SU-DHL-6 (cell line): ENCODE data around the gene UBE2A.

Experiments used
- H2AFZ ChIP-seq: fragments of 200-600 bp; sonication (generic); 2 replicates; pipeline ENCODE4 v1.6.1; 2014; ENCODE audit warnings: low read depth, mild to moderate bottlenecking, moderate library complexity, mixed read lengths, antibody characterized with exemption, low read length; ENCODE audit not compliant: severe bottlenecking
- H3F3A ChIP-seq: fragments of 200-600 bp; shearing (Covaris generic); 2 replicates; pipeline ENCODE4 v1.6.0; 2016; ENCODE audit warnings: antibody characterized with exemption, mild to moderate bottlenecking; ENCODE audit not compliant: insufficient read depth
- H3K27ac ChIP-seq: fragments of 200-600 bp; sonication (generic); 2 replicates; pipeline ENCODE4 v1.5.1; 2016; ENCODE audit warnings: low read depth, mild to moderate bottlenecking, low read length, moderate library complexity, mixed read lengths
- H3K27me3 ChIP-seq: fragments of 200-600 bp; sonication (generic), shearing (Covaris generic); 2 replicates; pipeline ENCODE4 v1.6.0; 2014; ENCODE audit warnings: mild to moderate bottlenecking, low read length
- H3K36me3 ChIP-seq: fragments of 200-600 bp; sonication (generic); 2 replicates; pipeline ENCODE4 v1.6.1; 2014; ENCODE audit warnings: mild to moderate bottlenecking, low read length, mixed read lengths
- H3K4me2 ChIP-seq: fragments of 300-600, 200-600 bp; shearing (Covaris generic), sonication (generic); 2 replicates; pipeline ENCODE4 v1.6.0; 2014; ENCODE audit warnings: low read length, low read depth, mild to moderate bottlenecking; ENCODE audit not compliant: poor library complexity, severe bottlenecking
- H3K4me3 ChIP-seq: fragments of 200-600 bp; sonication (generic); 2 replicates; pipeline ENCODE4 v1.5.1; 2014; ENCODE audit warnings: antibody characterized with exemption, low read length, mild to moderate bottlenecking, mixed read lengths; ENCODE audit not compliant: insufficient read depth, poor library complexity, severe bottlenecking
- H3K79me2 ChIP-seq: fragments of 200-600 bp; sonication (generic); 2 replicates; pipeline ENCODE4 v1.6.1; 2014; ENCODE audit warnings: mild to moderate bottlenecking, low read length, moderate library complexity; ENCODE audit not compliant: insufficient read depth
- H3K9ac ChIP-seq: fragments of 200-600 bp; sonication (generic); 2 replicates; pipeline ENCODE4 v1.7.0; 2014; ENCODE audit warnings: mild to moderate bottlenecking, low read length
- H3K9me2 ChIP-seq: fragments of 200-600 bp; sonication (generic); replicated peaks from 2 replicates; pipeline ENCODE4 v1.6.1; 2014; ENCODE audit warnings: low read length; ENCODE audit not compliant: insufficient read depth
- H3K9me3 ChIP-seq: fragments of 200-600 bp; sonication (generic); 2 replicates; pipeline ENCODE4 v1.6.1; 2014; ENCODE audit warnings: low read length, mixed read lengths; ENCODE audit not compliant: insufficient read depth
- H4K20me1 ChIP-seq: fragments of 200-600 bp; sonication (generic); 2 replicates; pipeline ENCODE4 v1.6.1; 2014; ENCODE audit warnings: low read depth, mild to moderate bottlenecking, antibody characterized with exemption, low read length, moderate library complexity, mixed read lengths
- EZH2phosphoT487 ChIP-seq: fragments of 200-600 bp; sonication (generic), shearing (Covaris generic); conservative IDR thresholded peaks from 2 replicates; pipeline ENCODE4 v1.6.1; 2018; ENCODE audit warnings: mild to moderate bottlenecking, antibody characterized with exemption, low read length, moderate library complexity, mixed read lengths
- TF ChIP-seq, protein P1 (sequence below): fragments of 200-600 bp; sonication (generic); IDR thresholded peaks from one replicate; pipeline ENCODE4 v1.5.1; 2017; ENCODE audit warnings: antibody characterized with exemption, mild to moderate bottlenecking, low read length, moderate library complexity; ENCODE audit not compliant: insufficient read depth, poor library complexity, severe bottlenecking

Gene UBE2A

DNA sequence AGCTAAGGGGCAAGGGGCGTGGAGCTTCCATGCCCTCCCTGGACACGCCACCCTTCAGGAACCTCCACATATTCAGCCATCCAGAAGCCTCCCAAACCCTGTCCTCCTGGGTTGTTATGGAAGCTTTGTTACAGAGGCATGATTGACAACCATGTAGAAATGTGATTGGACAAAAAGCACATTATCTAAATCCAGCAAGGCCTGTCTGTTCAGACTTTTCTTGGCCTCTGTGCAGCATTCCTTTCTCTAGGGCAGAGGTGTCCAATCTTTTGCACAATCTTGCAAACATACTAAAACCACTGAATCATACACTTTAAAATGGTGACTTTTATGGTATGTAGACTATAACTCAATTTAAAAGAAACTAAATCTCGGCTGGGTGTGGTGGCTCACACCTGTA is 21.9 kb upstream of the UBE2A start:
- Histone ChIP-seq H2AFZ (no peak overlapping the region), H3K27me3 (no peaks in the 10 kb centered on the region), H3K9ac (no peak overlapping the region), H3K4me2 (no peak overlapping the region), H3K36me3 (no peaks in the 10 kb centered on the region), H3K79me2 (peaks cover 2% of the 10 kb centered on the region; the same call in 1 of the 2 replicates), H4K20me1 (no peaks in the 10 kb centered on the region), H3K4me3 (no peak overlapping the region), H3K9me2 (no peaks in the 10 kb centered on the region), H3K9me3 (no peaks in the 10 kb centered on the region), H3F3A (no peaks in the 10 kb centered on the region), H3K27ac (no peak overlapping the region)
- TF ChIP-seq, protein P1, sequence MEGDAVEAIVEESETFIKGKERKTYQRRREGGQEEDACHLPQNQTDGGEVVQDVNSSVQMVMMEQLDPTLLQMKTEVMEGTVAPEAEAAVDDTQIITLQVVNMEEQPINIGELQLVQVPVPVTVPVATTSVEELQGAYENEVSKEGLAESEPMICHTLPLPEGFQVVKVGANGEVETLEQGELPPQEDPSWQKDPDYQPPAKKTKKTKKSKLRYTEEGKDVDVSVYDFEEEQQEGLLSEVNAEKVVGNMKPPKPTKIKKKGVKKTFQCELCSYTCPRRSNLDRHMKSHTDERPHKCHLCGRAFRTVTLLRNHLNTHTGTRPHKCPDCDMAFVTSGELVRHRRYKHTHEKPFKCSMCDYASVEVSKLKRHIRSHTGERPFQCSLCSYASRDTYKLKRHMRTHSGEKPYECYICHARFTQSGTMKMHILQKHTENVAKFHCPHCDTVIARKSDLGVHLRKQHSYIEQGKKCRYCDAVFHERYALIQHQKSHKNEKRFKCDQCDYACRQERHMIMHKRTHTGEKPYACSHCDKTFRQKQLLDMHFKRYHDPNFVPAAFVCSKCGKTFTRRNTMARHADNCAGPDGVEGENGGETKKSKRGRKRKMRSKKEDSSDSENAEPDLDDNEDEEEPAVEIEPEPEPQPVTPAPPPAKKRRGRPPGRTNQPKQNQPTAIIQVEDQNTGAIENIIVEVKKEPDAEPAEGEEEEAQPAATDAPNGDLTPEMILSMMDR: no peak

DNA sequence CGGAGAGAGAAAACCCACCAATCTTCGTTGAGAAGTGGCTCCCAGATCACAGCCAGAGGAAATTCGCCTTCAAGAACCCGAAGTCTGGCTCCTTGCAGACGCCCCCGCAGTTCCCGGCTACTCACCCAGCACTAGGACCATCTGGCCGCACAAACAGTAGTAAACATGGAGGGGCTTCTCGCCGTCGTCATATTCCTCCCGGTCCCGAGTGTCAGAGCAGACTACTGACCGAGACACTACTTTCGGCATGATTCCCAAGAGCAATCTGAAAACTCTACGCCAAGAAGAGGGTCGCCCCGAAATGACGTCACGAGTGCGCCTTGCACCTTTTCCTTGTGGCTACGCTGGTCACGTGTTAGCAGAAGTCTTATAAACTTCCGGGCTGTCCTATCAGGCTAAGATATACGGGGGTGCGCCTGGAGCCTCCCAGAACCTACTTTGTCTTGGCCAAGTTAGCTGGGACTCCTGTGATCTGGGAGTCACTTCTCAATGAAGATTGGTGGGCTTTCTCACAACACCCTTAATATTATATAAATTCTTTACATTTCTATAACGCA is 9.2 kb upstream of the UBE2A start, which contains the start of gene STEEP1:
TSS of gene STEEP1 (minus strand) at position 303 of the 557 bp plus-strand sequence. CDS start at position 249, 54 bp downstream.
- no peaks in the 10 kb centered on the region for H3K27me3 ChIP-seq
- TF ChIP-seq, protein P1: no peak
- H3F3A ChIP-seq: no peaks in the 10 kb centered on the region; the same call in 1 of the 2 replicates
- peak within 1 kb of the TSS; percentile 87 for H3K4me3 ChIP-seq
- H3K27ac ChIP-seq: no peak within 1 kb of the TSS
- H2AFZ ChIP-seq: no peak within 1 kb of the TSS
- H3K9me3 ChIP-seq: no peaks in the 10 kb centered on the region
- H3K79me2 ChIP-seq: peaks cover 9% of the 10 kb centered on the region
- no peaks in the 10 kb centered on the region for H3K36me3 ChIP-seq
- H4K20me1 ChIP-seq: no peaks in the 10 kb centered on the region
- no peaks in the 10 kb centered on the region for H3K9me2 ChIP-seq
- H3K4me2 ChIP-seq: peak within 1 kb of the TSS; percentile 91
- peak within 1 kb of the TSS; percentile 70 for H3K9ac ChIP-seq

DNA sequence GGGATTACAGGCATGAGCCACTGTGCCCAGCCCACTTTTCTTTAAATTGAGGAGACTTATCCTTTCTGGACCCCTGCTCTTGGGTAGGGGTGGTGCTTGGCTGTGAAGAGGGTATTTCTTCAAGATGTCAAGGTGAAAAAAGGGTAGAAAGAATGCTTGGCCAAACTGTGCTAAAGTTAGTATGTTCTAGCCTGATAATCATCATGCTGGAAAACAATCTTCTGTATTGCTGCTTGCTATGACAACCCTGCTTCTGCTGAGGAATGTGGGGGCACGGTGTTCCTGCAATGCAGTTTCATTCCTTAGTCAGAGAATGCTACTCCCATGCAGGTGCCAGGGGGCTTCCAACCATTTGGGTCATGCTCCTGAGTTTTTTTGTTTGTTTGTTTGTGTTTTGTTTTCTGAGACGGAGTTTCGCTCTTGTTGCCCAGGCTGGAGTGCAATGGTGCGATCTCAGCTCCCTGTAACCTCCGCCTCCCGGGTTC is 4.0 kb upstream of the UBE2A start:
- Histone ChIP-seq H3K9me2 (no peaks in the 10 kb centered on the region), H3K36me3 (no peaks in the 10 kb centered on the region), H2AFZ (no peak overlapping the region), H3K4me2 (no peak overlapping the region), H3K27ac (no peak overlapping the region), H3K79me2 (peaks cover 5% of the 10 kb centered on the region), H3K9ac (no peak overlapping the region), H3K4me3 (no peak overlapping the region), H3F3A (no peaks in the 10 kb centered on the region; the same call in 1 of the 2 replicates), H4K20me1 (no peaks in the 10 kb centered on the region), H3K27me3 (no peaks in the 10 kb centered on the region), H3K9me3 (no peaks in the 10 kb centered on the region)
- TF ChIP-seq, protein P1: no peak
- no peak for TF ChIP-seq EZH2phosphoT487
